GM12865 (cell line): ENCODE results near the gene ITGB3.

Experiments used
- DNase-seq: peaks from one replicate; pipeline ENCODE4 v3.0.0; 2010; ENCODE audit warnings: low read depth
- H3K4me3 ChIP-seq: 2 replicates; pipeline ENCODE4 v1.5.1; 2011; ENCODE audit warnings: mild to moderate bottlenecking, low read depth, low read length, control low read depth
- TF ChIP-seq, protein P1 (sequence below): IDR thresholded peaks from 2 replicates; pipeline ENCODE4 v1.5.1; 2011; ENCODE audit warnings: low read length, control low read depth, low read depth, inconsistent platforms; ENCODE audit not compliant: insufficient read depth; ENCODE audit errors: missing control alignments

The ITGB3 gene

DNA sequence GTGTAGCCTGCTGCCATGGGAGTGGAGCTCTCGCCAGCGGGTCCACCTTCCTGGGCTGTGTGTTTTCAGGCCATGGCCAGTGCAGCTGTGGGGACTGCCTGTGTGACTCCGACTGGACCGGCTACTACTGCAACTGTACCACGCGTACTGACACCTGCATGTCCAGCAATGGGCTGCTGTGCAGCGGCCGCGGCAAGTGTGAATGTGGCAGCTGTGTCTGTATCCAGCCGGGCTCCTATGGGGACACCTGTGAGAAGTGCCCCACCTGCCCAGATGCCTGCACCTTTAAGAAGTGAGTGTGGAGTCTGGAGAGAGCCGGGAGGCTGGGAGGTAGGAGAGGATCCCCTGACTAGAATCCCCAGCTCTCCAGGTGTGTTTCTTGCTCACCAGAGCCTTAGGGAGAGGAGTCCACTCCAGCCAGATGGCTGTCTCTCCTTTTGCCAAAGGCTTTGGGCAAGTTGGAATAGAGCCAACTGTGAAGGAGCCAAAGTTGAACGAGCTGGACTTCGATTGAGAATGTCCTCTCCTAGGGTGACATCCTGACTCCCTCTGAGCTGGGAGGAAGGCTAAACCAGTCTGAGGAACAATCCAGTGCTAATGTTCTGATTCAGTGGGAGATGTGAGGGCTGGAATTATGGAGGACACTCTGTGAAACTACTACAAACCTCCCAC is 45.7 kb downstream of the ITGB3 start:
- DNase-seq, result no peak
- TF ChIP-seq, protein P1, sequence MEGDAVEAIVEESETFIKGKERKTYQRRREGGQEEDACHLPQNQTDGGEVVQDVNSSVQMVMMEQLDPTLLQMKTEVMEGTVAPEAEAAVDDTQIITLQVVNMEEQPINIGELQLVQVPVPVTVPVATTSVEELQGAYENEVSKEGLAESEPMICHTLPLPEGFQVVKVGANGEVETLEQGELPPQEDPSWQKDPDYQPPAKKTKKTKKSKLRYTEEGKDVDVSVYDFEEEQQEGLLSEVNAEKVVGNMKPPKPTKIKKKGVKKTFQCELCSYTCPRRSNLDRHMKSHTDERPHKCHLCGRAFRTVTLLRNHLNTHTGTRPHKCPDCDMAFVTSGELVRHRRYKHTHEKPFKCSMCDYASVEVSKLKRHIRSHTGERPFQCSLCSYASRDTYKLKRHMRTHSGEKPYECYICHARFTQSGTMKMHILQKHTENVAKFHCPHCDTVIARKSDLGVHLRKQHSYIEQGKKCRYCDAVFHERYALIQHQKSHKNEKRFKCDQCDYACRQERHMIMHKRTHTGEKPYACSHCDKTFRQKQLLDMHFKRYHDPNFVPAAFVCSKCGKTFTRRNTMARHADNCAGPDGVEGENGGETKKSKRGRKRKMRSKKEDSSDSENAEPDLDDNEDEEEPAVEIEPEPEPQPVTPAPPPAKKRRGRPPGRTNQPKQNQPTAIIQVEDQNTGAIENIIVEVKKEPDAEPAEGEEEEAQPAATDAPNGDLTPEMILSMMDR, result no peak
- H3K4me3 ChIP-seq, result no peak overlapping the region

DNA sequence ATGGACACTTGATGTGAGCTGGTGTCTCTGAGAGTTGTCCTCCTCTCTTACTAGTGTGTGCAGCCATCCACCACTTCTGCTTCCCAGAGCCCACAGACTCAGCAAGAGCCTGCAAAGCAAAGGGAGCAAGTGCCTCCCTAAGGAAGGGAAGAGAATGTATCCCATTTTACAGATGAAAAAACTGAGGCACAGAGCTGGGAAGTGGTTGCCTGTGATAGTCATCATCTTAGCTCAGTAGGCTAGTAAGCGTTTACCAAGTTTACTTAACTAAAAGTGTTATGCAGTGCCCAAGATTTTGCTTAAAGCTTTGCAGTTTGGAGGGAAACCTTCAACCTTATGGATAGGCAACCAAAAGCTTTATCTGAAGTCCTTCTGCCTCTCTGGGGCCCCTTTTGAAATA is 47.1 kb downstream of the ITGB3 start:
- TF ChIP-seq, protein P1, result no peak
- H3K4me3 ChIP-seq, result no peak overlapping the region
- DNase-seq, result no peak

DNA sequence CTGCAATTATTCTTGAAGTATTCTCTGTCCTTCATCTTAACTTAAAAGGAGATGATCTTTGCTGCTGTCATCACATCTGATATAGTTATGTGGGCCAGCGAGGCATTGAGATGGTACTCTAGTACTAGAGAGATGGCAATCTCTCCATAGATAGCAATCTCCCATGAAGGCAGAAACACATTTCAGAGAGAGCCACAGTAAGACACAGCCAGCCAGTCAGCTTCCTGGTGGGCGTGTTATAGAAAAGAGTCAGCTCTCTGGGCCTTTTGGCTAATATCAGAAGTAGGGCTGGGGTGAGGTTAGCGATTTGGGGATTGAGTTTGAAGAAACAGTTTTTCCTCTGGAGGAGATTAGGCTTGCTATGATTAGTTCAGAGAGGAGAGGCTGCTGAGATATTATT is 47.5 kb downstream of the ITGB3 start:
- H3K4me3 ChIP-seq, result no peak overlapping the region
- TF ChIP-seq, protein P1, result no peak
- DNase-seq, result no peak

DNA sequence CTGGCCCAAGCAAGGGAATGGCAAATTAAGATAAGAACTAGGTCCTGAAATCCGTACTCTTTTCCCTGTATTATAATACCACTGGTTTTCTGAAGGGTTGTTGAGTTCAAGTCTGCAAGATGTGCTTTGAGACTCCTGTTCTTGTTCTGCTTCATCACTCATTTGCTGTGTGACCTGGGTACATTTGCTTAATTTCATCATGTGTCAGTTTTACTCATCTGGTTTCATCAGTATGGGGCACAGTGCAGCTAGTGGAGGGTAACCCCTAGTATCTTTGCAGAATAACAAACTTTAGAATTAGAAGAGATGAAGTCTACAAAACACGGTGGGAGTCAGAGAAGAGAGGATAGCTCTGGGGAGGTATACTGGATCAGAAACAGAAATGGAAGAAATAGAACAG is 48.2 kb downstream of the ITGB3 start:
- DNase-seq, result no peak
- TF ChIP-seq, protein P1, result no peak
- no peak overlapping the region for H3K4me3 ChIP-seq

DNA sequence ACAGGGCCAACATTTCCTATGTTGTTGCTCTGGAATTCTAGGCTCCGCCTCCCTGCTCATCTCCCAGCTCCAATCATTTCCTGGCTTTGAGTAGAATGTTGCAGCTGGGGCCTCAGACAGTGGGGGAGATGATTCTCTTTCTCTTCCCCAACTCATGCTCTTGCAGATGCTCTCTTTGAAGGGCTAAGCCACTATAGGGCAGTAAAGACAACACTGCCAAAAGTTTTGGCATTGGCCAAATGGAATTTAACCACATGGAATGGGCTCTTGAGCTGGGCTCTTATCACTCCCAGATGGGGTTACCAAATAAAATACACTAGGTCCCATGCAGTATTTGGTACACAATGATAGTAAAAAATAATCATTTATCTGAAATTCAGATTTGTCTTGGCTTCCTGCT is 50.6 kb downstream of the ITGB3 start:
- TF ChIP-seq, protein P1, result no peak
- H3K4me3 ChIP-seq, result no peak overlapping the region
- DNase-seq, result no peak

DNA sequence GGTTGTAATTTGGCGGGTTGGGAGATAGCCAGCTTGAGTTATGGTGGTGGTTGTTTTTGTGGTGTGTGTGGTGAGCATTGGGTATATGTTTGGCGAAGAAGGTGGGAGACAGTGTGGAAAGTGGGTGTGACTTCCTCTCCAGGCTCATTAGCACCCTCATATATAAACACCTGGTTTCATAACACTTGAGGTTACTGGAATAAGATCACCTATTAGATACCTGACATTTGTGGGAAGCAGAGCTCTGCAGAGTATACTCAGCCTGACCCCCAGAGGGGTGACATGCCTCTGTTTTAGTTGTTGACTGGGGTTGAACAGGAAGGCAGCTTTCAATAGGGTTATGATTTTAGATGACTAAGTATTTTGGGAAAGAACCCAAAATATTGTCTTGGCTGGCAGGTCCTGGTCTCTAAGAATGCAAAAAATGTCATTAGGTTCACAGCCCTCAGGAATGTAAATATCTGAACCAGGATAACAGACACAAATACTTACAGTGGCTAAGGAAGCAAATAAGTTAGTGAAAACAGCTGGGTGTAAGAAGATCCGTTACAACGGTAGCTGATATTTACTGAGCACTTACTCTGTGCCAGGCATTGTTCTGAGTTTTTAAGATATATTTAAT is 51.8 kb downstream of the ITGB3 start:
- TF ChIP-seq, protein P1, result no peak
- no peak overlapping the region for H3K4me3 ChIP-seq
- no peak for DNase-seq

DNA sequence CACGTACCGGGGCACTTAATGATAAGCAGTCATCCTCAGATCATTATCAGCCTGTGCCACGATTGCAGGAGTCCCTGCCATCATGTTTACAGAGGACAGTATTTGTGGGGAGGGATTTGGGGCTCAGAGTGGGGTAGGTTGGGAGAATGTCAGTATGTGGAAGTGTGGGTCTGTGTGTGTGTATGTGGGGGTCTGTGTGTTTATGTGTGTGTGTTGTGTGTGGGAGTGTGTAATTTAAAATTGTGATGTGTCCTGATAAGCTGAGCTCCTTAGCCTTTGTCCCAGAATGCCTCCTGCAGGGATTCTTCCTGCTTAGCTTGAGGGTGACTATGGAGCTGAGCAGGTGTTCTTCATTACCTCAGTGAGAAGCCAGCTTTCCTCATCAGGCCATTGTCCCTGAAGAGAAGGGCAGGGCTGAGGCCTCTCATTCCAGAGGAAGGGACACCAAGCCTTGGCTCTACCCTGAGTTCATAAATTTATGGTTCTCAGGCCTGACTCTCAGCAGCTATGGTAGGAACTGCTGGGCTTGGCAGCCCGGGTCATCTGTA is 56.6 kb downstream of the ITGB3 start:
- DNase-seq, result no peak
- no peak overlapping the region for H3K4me3 ChIP-seq
- TF ChIP-seq, protein P1, result no peak
